Fibroblast of villous mesenchyme (primary cell): ENCODE data around the gene KIF5A. TPM values are rescaled to one million over a fixed set of nuclear protein-coding genes. Genes with fewer than 3 reads are reported as not detected.

Source experiments
- DNase-seq: peaks from one replicate; pipeline ENCODE4 v3.0.0-alpha.2; 2010; ENCODE audit warnings: low read depth
- H3K4me3 ChIP-seq: 2 replicates; pipeline ENCODE4 v1.5.1; 2011; ENCODE audit warnings: low read depth, mild to moderate bottlenecking, low read length
- CTCF ChIP-seq: IDR thresholded peaks from 2 replicates; pipeline ENCODE4 v1.5.1; 2012; ENCODE audit warnings: low read depth, mild to moderate bottlenecking, low read length; ENCODE audit not compliant: insufficient read depth
- total RNA-seq: library from RNA; depleted of rRNA; stranded (reverse); fragments of >200 nt; gene quantifications from 2 replicates; pipeline ENCODE4 v1.2.3, GENCODE V29; 2012

Gene KIF5A
- total RNA-seq, 1 donor = 0.86 TPM

GRCh38 chr12:57575771-57576612, 26.1 kb downstream of the KIF5A start:
- TF ChIP-seq CTCF = no peak
- no peak for DNase-seq
- no peak overlapping the region for H3K4me3 ChIP-seq

GRCh38 chr12:57576613-57577160, 26.8 kb downstream of the KIF5A start:
- DNase-seq = no peak
- no peak for TF ChIP-seq CTCF

GRCh38 chr12:57577981-57578758, 28.3 kb downstream of the KIF5A start:
- H3K4me3 ChIP-seq = no peak overlapping the region
- TF ChIP-seq CTCF = no peak
- DNase-seq = no peak

More at GRCh38 chr12:57576613-57577160, 26.8 kb downstream of the KIF5A start:
- no peak overlapping the region for H3K4me3 ChIP-seq

GRCh38 chr12:57579011-57579410, 29.2 kb downstream of the KIF5A start:
- TF ChIP-seq CTCF = no peak
- H3K4me3 ChIP-seq = no peak overlapping the region
- DNase-seq = no peak

GRCh38 chr12:57579677-57580465, 30.0 kb downstream of the KIF5A start:
- no peak for DNase-seq
- no peak overlapping the region for H3K4me3 ChIP-seq
- TF ChIP-seq CTCF = no peak

- H3K4me3 ChIP-seq = no peak overlapping the region
- TF ChIP-seq CTCF = no peak
- no peak for DNase-seq
Measured at GRCh38 chr12:57580466-57580795, 30.6 kb downstream of the KIF5A start.
